GM21360 (cell line): ENCODE data around the gene HSDL1.
A peak's percentile ranks its signal among the peaks of the same experiment; 100 is the strongest.

Experiments
- ATAC-seq: cut with Tn5 transposase; IDR thresholded peaks from one replicate; pipeline ENCODE4 v1.9.1; 2021; ENCODE audit warnings: mild to moderate bottlenecking, moderate library complexity; ENCODE audit not compliant: unreplicated experiment

HSDL1 gene

GRCh38 chr16:84084570-84085270, 60.3 kb downstream of the HSDL1 start:
- peak; percentile 67 for ATAC-seq

- no peak for ATAC-seq
Observed at GRCh38 chr16:84082835-84083569, 62.0 kb downstream of the HSDL1 start.

- ATAC-seq, result no peak
Observed at GRCh38 chr16:84082110-84082509, 62.9 kb downstream of the HSDL1 start.

GRCh38 chr16:84081446-84081989, 63.5 kb downstream of the HSDL1 start:
- ATAC-seq, result no peak

- no peak for ATAC-seq
Observed at GRCh38 chr16:84080813-84081212, 64.2 kb downstream of the HSDL1 start.

- ATAC-seq, result no peak
Observed at GRCh38 chr16:84080378-84080777, 64.6 kb downstream of the HSDL1 start.

- ATAC-seq, result no peak
Observed at GRCh38 chr16:84079664-84080063, 65.3 kb downstream of the HSDL1 start.

- ATAC-seq, result no peak
Observed at GRCh38 chr16:84075376-84075775, 69.6 kb downstream of the HSDL1 start.

GRCh38 chr16:84074721-84075120, 70.3 kb downstream of the HSDL1 start:
- no peak for ATAC-seq
